ENCODE results near the gene ATXN1.

Gene ATXN1

DNA sequence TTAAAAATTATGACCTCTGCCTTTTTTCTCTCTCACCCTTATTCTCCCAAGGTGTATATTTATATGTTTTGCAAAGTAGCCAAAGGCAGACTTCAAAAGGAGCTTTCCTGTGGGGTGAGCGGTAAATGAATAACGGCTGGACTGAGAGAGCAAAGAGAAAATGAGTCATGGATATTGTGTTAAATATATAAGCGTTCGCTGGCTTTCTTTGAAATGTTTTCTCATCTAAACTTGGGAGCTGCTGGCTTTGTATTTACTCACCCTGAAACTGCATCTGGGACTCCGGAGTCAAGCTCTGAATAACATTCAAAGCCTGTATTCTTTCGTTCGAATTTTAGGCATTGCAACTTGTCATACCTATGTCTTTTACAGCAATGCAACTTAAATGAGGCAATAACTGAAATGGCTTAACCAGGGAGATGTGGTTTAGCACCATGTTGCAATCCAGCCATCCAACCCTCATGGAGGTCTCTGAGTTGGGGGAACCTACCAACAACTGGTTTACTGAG is 32.0 kb downstream of the ATXN1 start (continued):
- TF ChIP-seq, protein P1, sequence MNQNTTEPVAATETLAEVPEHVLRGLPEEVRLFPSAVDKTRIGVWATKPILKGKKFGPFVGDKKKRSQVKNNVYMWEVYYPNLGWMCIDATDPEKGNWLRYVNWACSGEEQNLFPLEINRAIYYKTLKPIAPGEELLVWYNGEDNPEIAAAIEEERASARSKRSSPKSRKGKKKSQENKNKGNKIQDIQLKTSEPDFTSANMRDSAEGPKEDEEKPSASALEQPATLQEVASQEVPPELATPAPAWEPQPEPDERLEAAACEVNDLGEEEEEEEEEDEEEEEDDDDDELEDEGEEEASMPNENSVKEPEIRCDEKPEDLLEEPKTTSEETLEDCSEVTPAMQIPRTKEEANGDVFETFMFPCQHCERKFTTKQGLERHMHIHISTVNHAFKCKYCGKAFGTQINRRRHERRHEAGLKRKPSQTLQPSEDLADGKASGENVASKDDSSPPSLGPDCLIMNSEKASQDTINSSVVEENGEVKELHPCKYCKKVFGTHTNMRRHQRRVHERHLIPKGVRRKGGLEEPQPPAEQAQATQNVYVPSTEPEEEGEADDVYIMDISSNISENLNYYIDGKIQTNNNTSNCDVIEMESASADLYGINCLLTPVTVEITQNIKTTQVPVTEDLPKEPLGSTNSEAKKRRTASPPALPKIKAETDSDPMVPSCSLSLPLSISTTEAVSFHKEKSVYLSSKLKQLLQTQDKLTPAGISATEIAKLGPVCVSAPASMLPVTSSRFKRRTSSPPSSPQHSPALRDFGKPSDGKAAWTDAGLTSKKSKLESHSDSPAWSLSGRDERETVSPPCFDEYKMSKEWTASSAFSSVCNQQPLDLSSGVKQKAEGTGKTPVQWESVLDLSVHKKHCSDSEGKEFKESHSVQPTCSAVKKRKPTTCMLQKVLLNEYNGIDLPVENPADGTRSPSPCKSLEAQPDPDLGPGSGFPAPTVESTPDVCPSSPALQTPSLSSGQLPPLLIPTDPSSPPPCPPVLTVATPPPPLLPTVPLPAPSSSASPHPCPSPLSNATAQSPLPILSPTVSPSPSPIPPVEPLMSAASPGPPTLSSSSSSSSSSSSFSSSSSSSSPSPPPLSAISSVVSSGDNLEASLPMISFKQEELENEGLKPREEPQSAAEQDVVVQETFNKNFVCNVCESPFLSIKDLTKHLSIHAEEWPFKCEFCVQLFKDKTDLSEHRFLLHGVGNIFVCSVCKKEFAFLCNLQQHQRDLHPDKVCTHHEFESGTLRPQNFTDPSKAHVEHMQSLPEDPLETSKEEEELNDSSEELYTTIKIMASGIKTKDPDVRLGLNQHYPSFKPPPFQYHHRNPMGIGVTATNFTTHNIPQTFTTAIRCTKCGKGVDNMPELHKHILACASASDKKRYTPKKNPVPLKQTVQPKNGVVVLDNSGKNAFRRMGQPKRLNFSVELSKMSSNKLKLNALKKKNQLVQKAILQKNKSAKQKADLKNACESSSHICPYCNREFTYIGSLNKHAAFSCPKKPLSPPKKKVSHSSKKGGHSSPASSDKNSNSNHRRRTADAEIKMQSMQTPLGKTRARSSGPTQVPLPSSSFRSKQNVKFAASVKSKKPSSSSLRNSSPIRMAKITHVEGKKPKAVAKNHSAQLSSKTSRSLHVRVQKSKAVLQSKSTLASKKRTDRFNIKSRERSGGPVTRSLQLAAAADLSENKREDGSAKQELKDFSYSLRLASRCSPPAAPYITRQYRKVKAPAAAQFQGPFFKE (tag by site-specific recombination; IDR thresholded peaks at IDR 0.05; ENCODE audit: borderline replicate concordance) = no peak
- TF ChIP-seq, protein P2, sequence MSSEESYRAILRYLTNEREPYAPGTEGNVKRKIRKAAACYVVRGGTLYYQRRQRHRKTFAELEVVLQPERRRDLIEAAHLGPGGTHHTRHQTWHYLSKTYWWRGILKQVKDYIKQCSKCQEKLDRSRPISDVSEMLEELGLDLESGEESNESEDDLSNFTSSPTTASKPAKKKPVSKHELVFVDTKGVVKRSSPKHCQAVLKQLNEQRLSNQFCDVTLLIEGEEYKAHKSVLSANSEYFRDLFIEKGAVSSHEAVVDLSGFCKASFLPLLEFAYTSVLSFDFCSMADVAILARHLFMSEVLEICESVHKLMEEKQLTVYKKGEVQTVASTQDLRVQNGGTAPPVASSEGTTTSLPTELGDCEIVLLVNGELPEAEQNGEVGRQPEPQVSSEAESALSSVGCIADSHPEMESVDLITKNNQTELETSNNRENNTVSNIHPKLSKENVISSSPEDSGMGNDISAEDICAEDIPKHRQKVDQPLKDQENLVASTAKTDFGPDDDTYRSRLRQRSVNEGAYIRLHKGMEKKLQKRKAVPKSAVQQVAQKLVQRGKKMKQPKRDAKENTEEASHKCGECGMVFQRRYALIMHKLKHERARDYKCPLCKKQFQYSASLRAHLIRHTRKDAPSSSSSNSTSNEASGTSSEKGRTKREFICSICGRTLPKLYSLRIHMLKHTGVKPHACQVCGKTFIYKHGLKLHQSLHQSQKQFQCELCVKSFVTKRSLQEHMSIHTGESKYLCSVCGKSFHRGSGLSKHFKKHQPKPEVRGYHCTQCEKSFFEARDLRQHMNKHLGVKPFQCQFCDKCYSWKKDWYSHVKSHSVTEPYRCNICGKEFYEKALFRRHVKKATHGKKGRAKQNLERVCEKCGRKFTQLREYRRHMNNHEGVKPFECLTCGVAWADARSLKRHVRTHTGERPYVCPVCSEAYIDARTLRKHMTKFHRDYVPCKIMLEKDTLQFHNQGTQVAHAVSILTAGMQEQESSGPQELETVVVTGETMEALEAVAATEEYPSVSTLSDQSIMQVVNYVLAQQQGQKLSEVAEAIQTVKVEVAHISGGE (tag by site-specific recombination; conservative IDR thresholded peaks at IDR 0.05; ENCODE audit: low read depth) = no peak
- no peak for TF ChIP-seq ZNF274 (IDR thresholded peaks at IDR 0.05; ENCODE audit: low read length)
- TF ChIP-seq ZNF274 (tag by site-specific recombination; IDR thresholded peaks at IDR 0.05; ENCODE audit: borderline replicate concordance) = no peak
- TF ChIP-seq, protein P3, sequence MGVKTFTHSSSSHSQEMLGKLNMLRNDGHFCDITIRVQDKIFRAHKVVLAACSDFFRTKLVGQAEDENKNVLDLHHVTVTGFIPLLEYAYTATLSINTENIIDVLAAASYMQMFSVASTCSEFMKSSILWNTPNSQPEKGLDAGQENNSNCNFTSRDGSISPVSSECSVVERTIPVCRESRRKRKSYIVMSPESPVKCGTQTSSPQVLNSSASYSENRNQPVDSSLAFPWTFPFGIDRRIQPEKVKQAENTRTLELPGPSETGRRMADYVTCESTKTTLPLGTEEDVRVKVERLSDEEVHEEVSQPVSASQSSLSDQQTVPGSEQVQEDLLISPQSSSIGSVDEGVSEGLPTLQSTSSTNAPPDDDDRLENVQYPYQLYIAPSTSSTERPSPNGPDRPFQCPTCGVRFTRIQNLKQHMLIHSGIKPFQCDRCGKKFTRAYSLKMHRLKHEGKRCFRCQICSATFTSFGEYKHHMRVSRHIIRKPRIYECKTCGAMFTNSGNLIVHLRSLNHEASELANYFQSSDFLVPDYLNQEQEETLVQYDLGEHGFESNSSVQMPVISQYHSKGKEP (tag by site-specific recombination; IDR thresholded peaks at IDR 0.05) = 0 out of 2 replicates have a peak, but pooled peaks have one; percentile 27
- TF ChIP-seq SCRT1 (tag by site-specific recombination; IDR thresholded peaks at IDR 0.05; ENCODE audit: borderline replicate concordance) = no peak
- TF ChIP-seq, protein P4, sequence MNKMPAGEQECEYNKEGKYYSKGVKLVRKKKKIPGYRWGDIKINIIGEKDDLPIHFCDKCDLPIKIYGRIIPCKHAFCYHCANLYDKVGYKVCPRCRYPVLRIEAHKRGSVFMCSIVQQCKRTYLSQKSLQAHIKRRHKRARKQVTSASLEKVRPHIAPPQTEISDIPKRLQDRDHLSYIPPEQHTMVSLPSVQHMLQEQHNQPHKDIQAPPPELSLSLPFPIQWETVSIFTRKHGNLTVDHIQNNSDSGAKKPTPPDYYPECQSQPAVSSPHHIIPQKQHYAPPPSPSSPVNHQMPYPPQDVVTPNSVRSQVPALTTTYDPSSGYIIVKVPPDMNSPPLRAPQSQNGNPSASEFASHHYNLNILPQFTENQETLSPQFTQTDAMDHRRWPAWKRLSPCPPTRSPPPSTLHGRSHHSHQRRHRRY (tag by site-specific recombination; IDR thresholded peaks at IDR 0.05) = no peak
- TF ChIP-seq TCF7L2 (IDR thresholded peaks at IDR 0.05; ENCODE audit: borderline replicate concordance, low read depth, low read length) = no peak
- TF ChIP-seq, protein P5, sequence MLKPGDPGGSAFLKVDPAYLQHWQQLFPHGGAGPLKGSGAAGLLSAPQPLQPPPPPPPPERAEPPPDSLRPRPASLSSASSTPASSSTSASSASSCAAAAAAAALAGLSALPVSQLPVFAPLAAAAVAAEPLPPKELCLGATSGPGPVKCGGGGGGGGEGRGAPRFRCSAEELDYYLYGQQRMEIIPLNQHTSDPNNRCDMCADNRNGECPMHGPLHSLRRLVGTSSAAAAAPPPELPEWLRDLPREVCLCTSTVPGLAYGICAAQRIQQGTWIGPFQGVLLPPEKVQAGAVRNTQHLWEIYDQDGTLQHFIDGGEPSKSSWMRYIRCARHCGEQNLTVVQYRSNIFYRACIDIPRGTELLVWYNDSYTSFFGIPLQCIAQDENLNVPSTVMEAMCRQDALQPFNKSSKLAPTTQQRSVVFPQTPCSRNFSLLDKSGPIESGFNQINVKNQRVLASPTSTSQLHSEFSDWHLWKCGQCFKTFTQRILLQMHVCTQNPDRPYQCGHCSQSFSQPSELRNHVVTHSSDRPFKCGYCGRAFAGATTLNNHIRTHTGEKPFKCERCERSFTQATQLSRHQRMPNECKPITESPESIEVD (tag by site-specific recombination; IDR thresholded peaks at IDR 0.05) = 0 out of 2 replicates have a peak, but pooled peaks have one; percentile 8
- TF ChIP-seq SP3 (tag by site-specific recombination; IDR thresholded peaks at IDR 0.05) = no peak
- TF ChIP-seq ZNF830 (tag by site-specific recombination; IDR thresholded peaks at IDR 0.05; ENCODE audit: low read depth) = no peak
- TF ChIP-seq, protein P6, sequence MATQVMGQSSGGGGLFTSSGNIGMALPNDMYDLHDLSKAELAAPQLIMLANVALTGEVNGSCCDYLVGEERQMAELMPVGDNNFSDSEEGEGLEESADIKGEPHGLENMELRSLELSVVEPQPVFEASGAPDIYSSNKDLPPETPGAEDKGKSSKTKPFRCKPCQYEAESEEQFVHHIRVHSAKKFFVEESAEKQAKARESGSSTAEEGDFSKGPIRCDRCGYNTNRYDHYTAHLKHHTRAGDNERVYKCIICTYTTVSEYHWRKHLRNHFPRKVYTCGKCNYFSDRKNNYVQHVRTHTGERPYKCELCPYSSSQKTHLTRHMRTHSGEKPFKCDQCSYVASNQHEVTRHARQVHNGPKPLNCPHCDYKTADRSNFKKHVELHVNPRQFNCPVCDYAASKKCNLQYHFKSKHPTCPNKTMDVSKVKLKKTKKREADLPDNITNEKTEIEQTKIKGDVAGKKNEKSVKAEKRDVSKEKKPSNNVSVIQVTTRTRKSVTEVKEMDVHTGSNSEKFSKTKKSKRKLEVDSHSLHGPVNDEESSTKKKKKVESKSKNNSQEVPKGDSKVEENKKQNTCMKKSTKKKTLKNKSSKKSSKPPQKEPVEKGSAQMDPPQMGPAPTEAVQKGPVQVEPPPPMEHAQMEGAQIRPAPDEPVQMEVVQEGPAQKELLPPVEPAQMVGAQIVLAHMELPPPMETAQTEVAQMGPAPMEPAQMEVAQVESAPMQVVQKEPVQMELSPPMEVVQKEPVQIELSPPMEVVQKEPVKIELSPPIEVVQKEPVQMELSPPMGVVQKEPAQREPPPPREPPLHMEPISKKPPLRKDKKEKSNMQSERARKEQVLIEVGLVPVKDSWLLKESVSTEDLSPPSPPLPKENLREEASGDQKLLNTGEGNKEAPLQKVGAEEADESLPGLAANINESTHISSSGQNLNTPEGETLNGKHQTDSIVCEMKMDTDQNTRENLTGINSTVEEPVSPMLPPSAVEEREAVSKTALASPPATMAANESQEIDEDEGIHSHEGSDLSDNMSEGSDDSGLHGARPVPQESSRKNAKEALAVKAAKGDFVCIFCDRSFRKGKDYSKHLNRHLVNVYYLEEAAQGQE (tag by site-specific recombination; IDR thresholded peaks at IDR 0.05) = no peak
- no peak for TF ChIP-seq ZNF324 (tag by site-specific recombination; IDR thresholded peaks at IDR 0.05)
- TF ChIP-seq ZNF658 (tag by site-specific recombination; IDR thresholded peaks at IDR 0.05) = no peak
- no peak for TF ChIP-seq RBAK (tag by site-specific recombination; IDR thresholded peaks at IDR 0.05)
- TF ChIP-seq, protein P7, sequence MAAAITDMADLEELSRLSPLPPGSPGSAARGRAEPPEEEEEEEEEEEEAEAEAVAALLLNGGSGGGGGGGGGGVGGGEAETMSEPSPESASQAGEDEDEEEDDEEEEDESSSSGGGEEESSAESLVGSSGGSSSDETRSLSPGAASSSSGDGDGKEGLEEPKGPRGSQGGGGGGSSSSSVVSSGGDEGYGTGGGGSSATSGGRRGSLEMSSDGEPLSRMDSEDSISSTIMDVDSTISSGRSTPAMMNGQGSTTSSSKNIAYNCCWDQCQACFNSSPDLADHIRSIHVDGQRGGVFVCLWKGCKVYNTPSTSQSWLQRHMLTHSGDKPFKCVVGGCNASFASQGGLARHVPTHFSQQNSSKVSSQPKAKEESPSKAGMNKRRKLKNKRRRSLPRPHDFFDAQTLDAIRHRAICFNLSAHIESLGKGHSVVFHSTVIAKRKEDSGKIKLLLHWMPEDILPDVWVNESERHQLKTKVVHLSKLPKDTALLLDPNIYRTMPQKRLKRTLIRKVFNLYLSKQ (tag by site-specific recombination; IDR thresholded peaks at IDR 0.05; ENCODE audit: borderline replicate concordance) = no peak
- no peak for TF ChIP-seq ZNF354C (tag by site-specific recombination; IDR thresholded peaks at IDR 0.05; ENCODE audit: borderline replicate concordance, low read depth)
- no peak for TF ChIP-seq ZNF843 (tag by site-specific recombination; IDR thresholded peaks at IDR 0.05)
- TF ChIP-seq ZBTB21 (tag by site-specific recombination; IDR thresholded peaks at IDR 0.05) = no peak
- TF ChIP-seq ZNF433 (tag by site-specific recombination; IDR thresholded peaks at IDR 0.05; ENCODE audit: low read depth) = no peak
